ENCODE measurements around the gene EDARADD.

GRCh38 chr1:236348071-236348470, 46.0 kb upstream of the EDARADD start:
- TF ChIP-seq POLR2A (IDR thresholded peaks at IDR 0.05) (no peak), POLR2AphosphoS5 (IDR thresholded peaks at IDR 0.05) (no peak)

Data from spleen (tissue), 3 donors.